ENCODE measurements around the gene GZMM. TPM values are rescaled to one million over a fixed set of nuclear protein-coding genes. Genes with fewer than 3 reads are reported as not detected.

GZMM gene
- total RNA-seq, 1 experiment from 2014 or later = not detected

DNA sequence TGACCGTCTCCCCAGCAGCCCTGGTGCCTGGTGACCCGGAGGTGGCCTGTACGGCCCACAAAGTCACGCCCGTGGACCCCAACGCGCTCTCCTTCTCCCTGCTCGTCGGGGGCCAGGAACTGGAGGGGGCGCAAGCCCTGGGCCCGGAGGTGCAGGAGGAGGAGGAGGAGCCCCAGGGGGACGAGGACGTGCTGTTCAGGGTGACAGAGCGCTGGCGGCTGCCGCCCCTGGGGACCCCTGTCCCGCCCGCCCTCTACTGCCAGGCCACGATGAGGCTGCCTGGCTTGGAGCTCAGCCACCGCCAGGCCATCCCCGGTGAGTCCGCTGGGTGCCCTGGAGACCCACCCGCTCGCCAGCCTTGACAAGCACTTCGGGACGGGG is 45.4 kb upstream of the GZMM start:
- no TSS peak for BruUV-seq (replicated peaks)
- H2AFZ ChIP-seq (ENCODE audit: low read length) = no peak overlapping the region
- no peaks in the 10 kb centered on the region for H3F3A ChIP-seq (ENCODE audit: low read length, unreplicated experiment)
- intact Hi-C loops (cut with micrococcal nuclease) = no loop called here
- no peaks in the 10 kb centered on the region for H4K20me1 ChIP-seq (ENCODE audit: low read length)
- no peaks in the 10 kb centered on the region for H3K79me2 ChIP-seq (ENCODE audit: low read length)
- no peak for TF ChIP-seq EZH2 (IDR thresholded peaks at IDR 0.05; ENCODE audit: low read length, unreplicated experiment)
- TF ChIP-seq, protein P1, sequence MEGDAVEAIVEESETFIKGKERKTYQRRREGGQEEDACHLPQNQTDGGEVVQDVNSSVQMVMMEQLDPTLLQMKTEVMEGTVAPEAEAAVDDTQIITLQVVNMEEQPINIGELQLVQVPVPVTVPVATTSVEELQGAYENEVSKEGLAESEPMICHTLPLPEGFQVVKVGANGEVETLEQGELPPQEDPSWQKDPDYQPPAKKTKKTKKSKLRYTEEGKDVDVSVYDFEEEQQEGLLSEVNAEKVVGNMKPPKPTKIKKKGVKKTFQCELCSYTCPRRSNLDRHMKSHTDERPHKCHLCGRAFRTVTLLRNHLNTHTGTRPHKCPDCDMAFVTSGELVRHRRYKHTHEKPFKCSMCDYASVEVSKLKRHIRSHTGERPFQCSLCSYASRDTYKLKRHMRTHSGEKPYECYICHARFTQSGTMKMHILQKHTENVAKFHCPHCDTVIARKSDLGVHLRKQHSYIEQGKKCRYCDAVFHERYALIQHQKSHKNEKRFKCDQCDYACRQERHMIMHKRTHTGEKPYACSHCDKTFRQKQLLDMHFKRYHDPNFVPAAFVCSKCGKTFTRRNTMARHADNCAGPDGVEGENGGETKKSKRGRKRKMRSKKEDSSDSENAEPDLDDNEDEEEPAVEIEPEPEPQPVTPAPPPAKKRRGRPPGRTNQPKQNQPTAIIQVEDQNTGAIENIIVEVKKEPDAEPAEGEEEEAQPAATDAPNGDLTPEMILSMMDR (conservative IDR thresholded peaks at IDR 0.05; ENCODE audit: low read depth, low read length) = no peak
- no peaks in the 10 kb centered on the region for H3K9me3 ChIP-seq (ENCODE audit: low read length)
- no peaks in the 10 kb centered on the region for H3K9me2 ChIP-seq (replicated peaks; ENCODE audit: low read length)
- H3K4me1 ChIP-seq (ENCODE audit: insufficient read depth, low read length) = no peaks in the 10 kb centered on the region
- ChIA-PET CTCF (no interaction called here), POLR2A (ENCODE audit: unreplicated experiment) (no interaction called here)
- ATAC-seq (no peak), DNase-seq (no peak)
- H3K4me3 ChIP-seq (ENCODE audit: low read length) = no peak overlapping the region
- no peak overlapping the region for H3K27ac ChIP-seq (ENCODE audit: low read length)
- no peaks in the 10 kb centered on the region for H3K36me3 ChIP-seq (ENCODE audit: low read depth, low read length)
- H3K9ac ChIP-seq (ENCODE audit: low read length) = no peak overlapping the region
- no peak overlapping the region for H3K4me2 ChIP-seq (ENCODE audit: low read length)
- no peaks in the 10 kb centered on the region for H3K27me3 ChIP-seq (ENCODE audit: low read length)

DNA sequence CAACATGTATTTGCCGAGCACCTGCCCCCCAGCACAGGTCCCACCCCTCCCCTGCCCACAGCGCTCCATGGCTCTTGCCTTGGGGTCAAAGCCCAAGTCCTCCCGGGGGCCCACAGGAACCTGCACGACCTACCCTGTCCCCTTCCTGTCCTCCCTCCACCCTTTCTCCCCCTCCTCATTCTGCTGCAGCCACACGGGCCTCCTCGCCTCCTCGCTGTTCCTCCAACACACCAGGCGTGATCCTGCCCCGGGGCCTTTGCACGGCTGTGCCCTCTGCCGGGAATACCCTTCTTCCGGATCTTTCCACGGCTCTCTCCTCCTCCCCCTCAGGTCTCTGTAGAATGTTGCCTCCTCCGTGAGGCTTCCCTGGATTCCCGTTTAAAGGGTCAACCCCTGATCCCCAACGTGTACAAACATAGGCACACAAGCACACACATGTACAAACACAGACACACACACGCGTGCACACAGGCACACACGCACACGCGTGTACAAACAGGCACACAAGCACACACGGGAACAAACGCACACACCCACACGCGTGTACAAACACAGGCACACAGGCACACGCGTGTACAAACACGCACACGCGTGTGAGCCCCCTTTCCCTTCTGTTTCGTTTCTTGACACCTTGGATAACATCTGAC is 44.8 kb upstream of the GZMM start:
- H2AFZ ChIP-seq (ENCODE audit: low read length) = no peak overlapping the region
- TF ChIP-seq EZH2phosphoT487 (IDR thresholded peaks at IDR 0.05; ENCODE audit: borderline replicate concordance, low read length) (no peak), EZH2 (IDR thresholded peaks at IDR 0.05; ENCODE audit: low read length, unreplicated experiment) (no peak)
- TF ChIP-seq, protein P1 (conservative IDR thresholded peaks at IDR 0.05; ENCODE audit: low read depth, low read length) = no peak

DNA sequence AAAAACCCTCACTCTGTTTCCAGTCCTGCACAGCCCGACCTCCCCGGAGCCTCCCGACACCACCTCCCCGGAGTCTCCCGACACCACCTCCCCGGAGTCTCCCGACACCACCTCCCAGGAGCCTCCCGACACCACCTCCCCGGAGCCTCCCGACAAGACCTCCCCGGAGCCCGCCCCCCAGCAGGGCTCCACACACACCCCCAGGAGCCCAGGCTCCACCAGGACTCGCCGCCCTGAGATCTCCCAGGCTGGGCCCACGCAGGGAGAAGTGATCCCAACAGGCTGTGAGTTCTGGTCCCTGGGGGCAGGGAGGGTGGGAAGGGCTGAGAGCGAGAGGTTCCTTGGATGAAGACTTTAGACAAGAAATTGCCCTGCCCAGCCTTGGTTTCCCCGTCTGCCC is 42.2 kb upstream of the GZMM start:
- DNase-seq = no peak
- no TSS peak for BruUV-seq (replicated peaks)
- Histone ChIP-seq H2AFZ (ENCODE audit: low read length) (no peak overlapping the region), H4K20me1 (ENCODE audit: low read length) (no peaks in the 10 kb centered on the region), H3K27ac (ENCODE audit: low read length) (no peak overlapping the region), H3K27me3 (ENCODE audit: low read length) (no peaks in the 10 kb centered on the region), H3K79me2 (ENCODE audit: low read length) (no peaks in the 10 kb centered on the region), H3K9me3 (ENCODE audit: low read length) (no peaks in the 10 kb centered on the region), H3F3A (ENCODE audit: low read length, unreplicated experiment) (no peaks in the 10 kb centered on the region), H3K9me2 (replicated peaks; ENCODE audit: low read length) (no peaks in the 10 kb centered on the region), H3K36me3 (ENCODE audit: low read depth, low read length) (no peaks in the 10 kb centered on the region), H3K4me3 (ENCODE audit: low read length) (no peak overlapping the region), H3K9ac (ENCODE audit: low read length) (no peak overlapping the region), H3K4me1 (ENCODE audit: insufficient read depth, low read length) (peaks cover 4% of the 10 kb centered on the region; the same call in 1 of the 2 replicates), H3K4me2 (ENCODE audit: low read length) (no peak overlapping the region)
- TF ChIP-seq EZH2 (IDR thresholded peaks at IDR 0.05; ENCODE audit: low read length, unreplicated experiment) (no peak), EZH2phosphoT487 (IDR thresholded peaks at IDR 0.05; ENCODE audit: borderline replicate concordance, low read length) (no peak)
- TF ChIP-seq, protein P1 (conservative IDR thresholded peaks at IDR 0.05; ENCODE audit: low read depth, low read length) = no peak
- intact Hi-C loops (cut with micrococcal nuclease) = no loop called here
- ATAC-seq = no peak
- POLR2A ChIA-PET (ENCODE audit: unreplicated experiment) = no interaction called here
- CTCF ChIA-PET = no interaction called here

More for the DNA sequence above, 44.8 kb upstream of the GZMM start:
- Histone ChIP-seq H3K79me2 (ENCODE audit: low read length) (no peaks in the 10 kb centered on the region), H3K4me2 (ENCODE audit: low read length) (no peak overlapping the region), H3K9me2 (replicated peaks; ENCODE audit: low read length) (no peaks in the 10 kb centered on the region), H3K4me3 (ENCODE audit: low read length) (no peak overlapping the region), H4K20me1 (ENCODE audit: low read length) (no peaks in the 10 kb centered on the region), H3K27me3 (ENCODE audit: low read length) (no peaks in the 10 kb centered on the region), H3K36me3 (ENCODE audit: low read depth, low read length) (no peaks in the 10 kb centered on the region), H3K9me3 (ENCODE audit: low read length) (no peaks in the 10 kb centered on the region), H3K27ac (ENCODE audit: low read length) (no peak overlapping the region), H3K9ac (ENCODE audit: low read length) (no peak overlapping the region), H3K4me1 (ENCODE audit: insufficient read depth, low read length) (no peaks in the 10 kb centered on the region), H3F3A (ENCODE audit: low read length, unreplicated experiment) (no peaks in the 10 kb centered on the region)
- ChIA-PET POLR2A (ENCODE audit: unreplicated experiment) (no interaction called here), CTCF (no interaction called here)
- intact Hi-C loops (cut with micrococcal nuclease) = no loop called here
- no peak for DNase-seq
- BruUV-seq (replicated peaks) = no TSS peak
- ATAC-seq = no peak

Data from PC-3 (cell line).